Tibial nerve (tissue), 4 donors: Measurements from ENCODE around the gene MAGEC1.

Source experiments
- CTCF ChIP-seq, 5 experiments: fragments of 200-600 bp in 3 of 5; fragments of 450-650 bp in 2 of 5; sonication (generic) in 3 of 5; IDR thresholded peaks; one replicate each; pipeline ENCODE4 v1.5.1; 2016 to 2019; ENCODE audit warnings: antibody characterized with exemption in 5 of 5, mild to moderate bottlenecking in 3 of 5, moderate library complexity in 2 of 5
- EP300 ChIP-seq, 2 donors: sonication (generic); formaldehyde crosslinking; IDR thresholded peaks; one replicate each; pipeline ENCODE4 v1.6.1; 2017; ENCODE audit warnings: antibody characterized with exemption in 2 of 2, mild to moderate bottlenecking in 1 of 2
- POLR2A ChIP-seq, 2 donors: fragments of 450-650 bp; IDR thresholded peaks; one replicate each; pipeline ENCODE4 v1.6.1; 2017; ENCODE audit warnings: antibody characterized with exemption in 2 of 2, mild to moderate bottlenecking in 2 of 2, moderate library complexity in 2 of 2

GRCh38 chrX:141941234-141941633 lies 37.5 kb downstream of the MAGEC1 start:
- no peak for TF ChIP-seq POLR2A (IDR thresholded peaks at IDR 0.05)
- no peak for TF ChIP-seq CTCF (IDR thresholded peaks at IDR 0.05)
- no peak for TF ChIP-seq EP300 (IDR thresholded peaks at IDR 0.05)
